GM12872 (cell line): ENCODE data around the gene KCTD17.

Experiments
- CTCF ChIP-seq: IDR thresholded peaks from 3 replicates; pipeline ENCODE4 v1.5.1; 2011; ENCODE audit warnings: low read depth, mild to moderate bottlenecking, low read length, moderate library complexity; ENCODE audit not compliant: insufficient read depth

The KCTD17 gene

DNA sequence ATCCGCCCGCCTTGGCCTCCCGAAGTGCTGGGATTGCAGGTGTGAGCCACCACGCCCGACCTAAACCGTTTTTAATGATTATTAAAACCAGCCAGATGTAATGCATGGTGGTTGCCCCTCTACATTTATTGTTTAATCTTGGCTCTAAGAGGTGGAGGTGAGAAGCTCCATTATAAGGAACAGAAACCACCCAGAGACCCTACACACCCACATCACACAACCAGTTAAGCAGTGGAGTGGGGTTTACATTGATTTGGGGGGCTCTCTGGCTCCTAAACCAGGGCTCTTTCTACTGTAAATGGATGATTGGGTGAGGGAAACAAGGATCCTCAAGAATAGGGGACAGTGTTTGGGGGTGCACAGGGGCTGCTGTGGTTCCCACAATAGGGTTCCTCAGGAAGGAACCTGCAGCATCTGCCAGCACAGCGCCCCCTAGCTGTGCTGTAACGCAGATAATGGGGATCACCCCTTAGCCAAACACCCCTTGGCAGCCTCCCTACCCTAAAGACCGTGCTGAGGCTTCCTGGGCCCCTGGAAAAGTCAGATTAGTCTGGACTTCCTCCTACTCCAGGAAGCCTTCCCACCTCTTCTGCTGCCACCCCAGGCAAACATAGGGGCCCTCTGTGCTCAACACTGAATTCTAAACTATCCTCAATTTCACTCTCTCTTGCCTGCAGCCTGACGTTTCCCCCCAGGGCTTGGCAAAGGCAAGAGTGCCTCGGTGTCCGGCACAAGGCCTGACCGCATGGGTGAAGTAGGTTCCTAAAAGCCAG lies 29.6 kb upstream of the KCTD17 start:
- TF ChIP-seq CTCF: peak; percentile 96

DNA sequence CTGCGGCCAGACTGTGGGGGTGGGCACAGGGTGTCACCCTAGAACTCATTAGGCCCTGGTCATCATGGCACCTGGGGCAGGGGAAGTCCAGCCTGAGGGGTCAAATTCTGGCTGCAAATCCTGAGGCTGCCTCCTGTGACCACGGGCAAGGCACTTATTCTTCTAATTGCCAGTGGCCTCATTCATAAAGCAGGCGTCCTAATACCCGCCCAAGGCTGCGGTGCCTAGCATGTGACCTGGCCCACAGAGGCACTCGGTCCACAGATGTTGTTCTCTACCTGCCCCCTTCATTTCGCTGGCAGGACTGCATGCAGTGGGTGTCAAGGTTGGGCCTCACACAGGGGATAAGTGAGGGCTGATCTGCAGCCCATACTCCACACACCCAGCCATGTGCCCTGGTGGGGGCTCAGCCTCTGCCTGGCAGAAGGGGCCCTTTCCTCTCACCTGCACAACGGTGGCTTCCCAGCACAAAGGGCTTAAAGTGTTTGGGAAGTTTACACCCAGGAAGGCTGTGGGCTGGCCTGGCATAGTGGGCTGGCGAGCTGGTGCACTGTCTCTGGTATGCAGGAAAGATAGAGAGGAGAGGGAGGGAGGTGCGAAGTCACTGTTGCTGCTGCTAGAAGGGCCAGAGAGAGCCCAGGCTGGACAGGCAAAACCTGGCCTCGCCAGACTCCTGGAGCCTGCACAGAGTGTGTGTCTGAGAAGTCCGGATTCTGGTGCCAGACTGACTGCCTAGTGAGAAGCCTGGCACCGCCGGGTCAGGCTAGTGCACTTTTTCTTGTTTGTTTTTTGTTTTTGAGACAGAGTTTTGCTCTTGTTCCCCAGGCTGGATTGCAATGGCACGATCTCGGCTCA lies 28.8 kb upstream of the KCTD17 start:
- no peak for TF ChIP-seq CTCF

- no peak for TF ChIP-seq CTCF
These were observed 27.7 kb upstream of the KCTD17 start for GRCh38 chr22:37023743-37024338.

GRCh38 chr22:37024339-37025157 lies 27.0 kb upstream of the KCTD17 start:
- TF ChIP-seq CTCF: no peak

DNA sequence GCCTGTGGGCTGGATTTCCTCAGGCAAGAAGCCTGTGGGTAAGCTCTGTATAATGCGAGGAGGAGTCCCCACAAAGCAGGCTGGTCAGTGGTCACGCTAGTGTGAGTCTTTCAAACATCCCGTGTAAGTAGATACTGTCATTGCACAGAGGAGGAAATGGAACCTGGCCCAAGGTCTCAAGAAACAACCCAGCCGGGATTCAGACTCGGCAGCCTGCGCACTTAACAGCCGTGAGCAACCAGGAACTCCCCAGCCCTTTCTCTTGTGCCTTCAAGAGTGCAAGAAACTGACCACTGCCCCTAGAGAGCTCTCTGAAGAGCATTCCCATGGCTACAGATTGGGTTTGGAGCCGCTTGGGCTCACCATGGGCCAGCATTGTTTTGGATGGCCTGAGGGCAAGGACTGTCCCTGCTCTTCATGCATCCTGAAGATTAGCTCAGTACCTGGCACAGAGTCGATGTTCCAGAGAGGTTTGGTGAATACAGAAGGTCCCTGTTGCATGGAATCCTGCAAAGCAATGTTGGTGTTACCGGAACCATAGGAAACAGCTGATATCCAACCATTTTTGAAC lies 26.0 kb upstream of the KCTD17 start:
- TF ChIP-seq CTCF: no peak

GRCh38 chr22:37026325-37026724 lies 25.2 kb upstream of the KCTD17 start:
- TF ChIP-seq CTCF: no peak
